Measurements from ENCODE around the gene MSLN. TPM values are rescaled to one million over a fixed set of nuclear protein-coding genes. Genes with fewer than 3 reads are reported as not detected.

The MSLN gene
- total RNA-seq, 4 donors from 2014 or later: 1.1 to 4.3 (median 4.0) TPM; not detected in 1

DNA sequence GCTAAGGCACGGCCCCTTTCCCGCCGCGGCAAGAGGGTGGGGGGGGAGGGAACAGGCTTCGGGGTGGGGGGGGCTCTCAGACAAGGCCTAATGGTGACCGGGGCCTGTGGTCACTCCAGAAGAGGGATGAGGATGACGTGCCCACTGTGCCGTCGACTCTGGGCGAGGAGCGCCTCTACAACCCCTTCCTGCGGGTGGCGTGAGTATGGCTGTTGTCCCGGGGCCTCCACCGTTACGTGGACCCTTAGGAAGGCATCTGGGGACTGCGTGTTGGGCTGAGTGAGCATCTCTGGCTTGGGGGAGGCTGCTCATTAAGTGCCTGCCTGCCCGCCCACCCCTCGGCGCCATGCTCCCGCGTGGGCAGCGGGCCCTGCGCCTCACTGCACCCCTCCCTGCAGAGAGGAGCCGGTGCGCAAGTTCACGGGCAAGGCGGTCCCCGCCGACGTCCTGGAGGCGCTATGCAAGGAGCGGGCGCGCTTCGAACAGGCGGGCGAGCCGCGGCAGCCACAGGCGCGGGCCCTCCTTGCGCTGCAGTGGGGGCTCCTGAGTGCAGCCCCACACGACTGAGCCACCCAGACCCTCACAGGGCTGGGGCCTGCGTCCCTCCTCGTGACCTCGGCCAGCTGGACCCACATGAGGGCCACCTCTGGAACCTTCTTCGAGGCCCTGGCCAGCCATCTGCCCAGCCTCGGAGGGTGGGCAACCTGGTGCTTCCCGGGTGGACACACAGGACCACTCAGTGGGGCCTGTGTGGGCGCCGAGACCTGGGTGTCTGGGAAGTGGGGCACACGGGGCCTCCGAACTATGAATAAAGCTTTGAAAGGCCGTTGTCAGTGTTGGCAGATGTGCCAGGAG is 31.4 kb upstream of the MSLN start:
- no peak for DNase-seq (ENCODE audit: low spot score in 2 of 2)
- no peak for TF ChIP-seq CTCF (IDR thresholded peaks at IDR 0.05)
- TF ChIP-seq POLR2A (IDR thresholded peaks at IDR 0.05): no peak
- WGBS, 2 donors: 51 to 70% methylated on average over 38 to 41 of the region's 55 CpGs
- H3K4me3 ChIP-seq (ENCODE audit: low read depth, poor library complexity, severe bottlenecking): no peak overlapping the region
- intact Hi-C loops (cut with DNase I; ENCODE audit: low total_unique reads): no loop called here

GRCh38 chr16:729768-730665 is 30.5 kb upstream of the MSLN start:
- H3K4me3 ChIP-seq (ENCODE audit: low read depth, poor library complexity, severe bottlenecking): no peak overlapping the region
- TF ChIP-seq POLR2A (IDR thresholded peaks at IDR 0.05): no peak
- no peak for TF ChIP-seq CTCF (IDR thresholded peaks at IDR 0.05)
- intact Hi-C loops (cut with DNase I; ENCODE audit: low total_unique reads): no loop called here
- DNase-seq (ENCODE audit: low spot score in 2 of 2): no peak
- 83 to 87% methylated on average over 28 of the region's 37 CpGs for WGBS, 2 donors

- DNase-seq (ENCODE audit: low spot score in 2 of 2): no peak
- no peak overlapping the region for H3K4me3 ChIP-seq (ENCODE audit: low read depth, poor library complexity, severe bottlenecking)
- intact Hi-C loops (cut with DNase I; ENCODE audit: low total_unique reads): no loop called here
- WGBS, 2 donors: 86 to 92% methylated on average over 12 to 21 of the region's 22 CpGs
- TF ChIP-seq CTCF (IDR thresholded peaks at IDR 0.05): no peak
- no peak for TF ChIP-seq POLR2A (IDR thresholded peaks at IDR 0.05)
Observed at GRCh38 chr16:730666-731509, 29.6 kb upstream of the MSLN start.

DNA sequence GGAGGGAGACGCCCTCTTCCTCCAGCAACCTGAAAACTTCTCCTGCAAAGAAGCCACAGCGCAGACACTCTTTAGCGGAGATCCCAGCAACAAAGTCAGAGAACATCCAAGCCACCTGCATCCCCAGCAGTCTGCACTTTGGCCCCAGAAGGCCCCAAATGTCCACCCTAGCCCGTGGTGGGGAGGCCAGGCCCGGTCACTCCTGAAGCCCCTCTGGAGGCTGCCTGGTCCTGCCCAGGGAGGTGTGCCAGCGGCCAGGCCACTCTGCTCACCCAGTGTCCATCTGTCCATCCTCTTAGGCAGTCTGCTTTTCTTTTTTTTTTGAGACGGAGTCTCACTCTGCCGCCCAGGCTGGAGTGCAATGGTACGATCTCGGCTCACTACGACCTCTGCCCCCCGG is 28.2 kb upstream of the MSLN start:
- H3K4me3 ChIP-seq (ENCODE audit: low read depth, poor library complexity, severe bottlenecking): no peak overlapping the region
- 92 to 95% methylated on average over 12 of the region's 12 CpGs for WGBS, 2 donors
- TF ChIP-seq POLR2A (IDR thresholded peaks at IDR 0.05): no peak
- TF ChIP-seq CTCF (IDR thresholded peaks at IDR 0.05): no peak
- intact Hi-C loops (cut with DNase I; ENCODE audit: low total_unique reads): no loop called here
- no peak for DNase-seq (ENCODE audit: low spot score in 2 of 2)

DNA sequence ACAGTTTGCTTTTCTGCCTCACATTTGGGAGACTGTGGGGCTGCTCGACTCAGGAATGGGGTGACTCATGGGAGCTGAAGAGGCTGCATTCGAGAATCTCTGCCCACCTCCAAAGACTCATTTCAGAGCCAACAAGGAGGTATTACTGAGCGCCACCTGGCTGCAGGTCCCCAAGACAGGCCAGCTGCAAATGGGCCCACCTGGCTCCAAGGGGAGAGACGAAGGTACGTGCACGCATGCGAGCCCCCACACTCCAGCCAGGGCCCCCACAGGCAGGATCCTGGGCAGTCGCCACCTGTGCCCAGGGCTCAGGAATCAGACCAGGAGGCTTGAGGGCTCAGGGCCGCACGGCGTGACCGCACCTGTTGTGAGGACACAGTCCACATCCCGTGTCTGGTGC is 27.6 kb upstream of the MSLN start:
- 91 to 96% methylated on average over 7 to 11 of the region's 13 CpGs for WGBS, 2 donors
- no peak for TF ChIP-seq CTCF (IDR thresholded peaks at IDR 0.05)
- no peak for TF ChIP-seq POLR2A (IDR thresholded peaks at IDR 0.05)
- no peak overlapping the region for H3K4me3 ChIP-seq (ENCODE audit: low read depth, poor library complexity, severe bottlenecking)
- no peak for DNase-seq (ENCODE audit: low spot score in 2 of 2)
- intact Hi-C loops (cut with DNase I; ENCODE audit: low total_unique reads): no loop called here

All from lower leg skin (tissue), 4 donors.